Neural progenitor cell (in vitro differentiated cells): ENCODE data around the gene FYN. TPM values are rescaled to one million over a fixed set of nuclear protein-coding genes. Genes with fewer than 3 reads are reported as not detected.

ENCODE experiments used
- DNase-seq: peaks from one replicate; pipeline ENCODE4 v3.0.0-alpha.2; 2016; ENCODE audit warnings: low spot score
- H2AFZ ChIP-seq: fragments of 200-600 bp; sonication (generic); replicated peaks from 2 replicates; pipeline ENCODE4 v1.6.1; 2016; ENCODE audit warnings: antibody characterized with exemption
- H3F3A ChIP-seq: fragments of 200-600 bp; sonication (generic); 2 replicates; pipeline ENCODE4 v1.6.1; 2016; ENCODE audit warnings: antibody characterized with exemption, low read depth
- H3K27ac ChIP-seq: fragments of 200-600 bp; sonication (generic); 2 replicates; pipeline ENCODE4 v1.5.1; 2016; ENCODE audit warnings: mild to moderate bottlenecking
- H3K27me3 ChIP-seq: fragments of 200-600 bp; sonication (generic); 2 replicates; pipeline ENCODE4 v1.6.1; 2016; ENCODE audit warnings: mild to moderate bottlenecking, moderate library complexity
- H3K36me3 ChIP-seq: fragments of 200-600 bp; sonication (generic); 2 replicates; pipeline ENCODE4 v1.5.1; 2016
- H3K4me1 ChIP-seq: fragments of 200-600 bp; sonication (generic); 2 replicates; pipeline ENCODE4 v1.6.1; 2016; ENCODE audit warnings: mixed run types
- H3K4me2 ChIP-seq: fragments of 200-600 bp; sonication (generic); 2 replicates; pipeline ENCODE4 v1.6.1; 2016
- H3K4me3 ChIP-seq: fragments of 200-600 bp; sonication (generic); 2 replicates; pipeline ENCODE4 v1.5.1; 2016
- H3K79me2 ChIP-seq: fragments of 200-600 bp; sonication (generic); 2 replicates; pipeline ENCODE4 v1.6.1; 2016; ENCODE audit warnings: low read depth
- H3K9ac ChIP-seq: fragments of 200-600 bp; sonication (generic); 2 replicates; pipeline ENCODE4 v1.6.1; 2016
- H3K9me3 ChIP-seq: fragments of 200-600 bp; sonication (generic); 2 replicates; pipeline ENCODE4 v1.5.1; 2016; ENCODE audit warnings: low read depth
- H4K20me1 ChIP-seq: fragments of 200-600 bp; sonication (generic); 2 replicates; pipeline ENCODE4 v1.6.1; 2016; ENCODE audit warnings: low read depth
- H3K27ac Mint-ChIP-seq: 3 replicates; pipeline ENCODE4 v1.8.0; 2021; ENCODE audit warnings: mixed read lengths
- H3K27me3 Mint-ChIP-seq: 2 replicates; pipeline ENCODE4 v1.8.0; 2022; ENCODE audit warnings: low read depth, mild to moderate bottlenecking, inconsistent platforms, moderate library complexity, mixed read lengths; ENCODE audit not compliant: insufficient read depth
- H3K36me3 Mint-ChIP-seq: 3 replicates; pipeline ENCODE4 v1.8.0; 2021; ENCODE audit warnings: mixed read lengths
- H3K4me1 Mint-ChIP-seq: 3 replicates; pipeline ENCODE4 v1.8.0; 2021; ENCODE audit warnings: mixed read lengths
- H3K4me3 Mint-ChIP-seq: 3 replicates; pipeline ENCODE4 v1.8.0; 2021; ENCODE audit warnings: mild to moderate bottlenecking, moderate library complexity, mixed read lengths
- H3K9me3 Mint-ChIP-seq: 3 replicates; pipeline ENCODE4 v1.8.0; 2020; ENCODE audit warnings: mixed read lengths
- EZH2 ChIP-seq: fragments of 200-600 bp; sonication (generic); IDR thresholded peaks from 2 replicates; pipeline ENCODE4 v1.6.1; 2017; ENCODE audit warnings: antibody characterized with exemption, mild to moderate bottlenecking, moderate library complexity
- EZH2phosphoT487 ChIP-seq: fragments of 200-600 bp; sonication (generic); IDR thresholded peaks from 2 replicates; pipeline ENCODE4 v1.6.1; 2017; ENCODE audit warnings: antibody characterized with exemption
- total RNA-seq: library from RNA; depleted of rRNA; stranded (reverse); fragments of >200 nt; gene quantifications from 2 replicates; pipeline ENCODE4 v1.2.3, GENCODE V29; 2015; ENCODE audit warnings: low replicate concordance
- TF ChIP-seq, protein P1 (sequence below): fragments of 200-600 bp; sonication (generic); IDR thresholded peaks from 2 replicates; pipeline ENCODE4 v1.5.1; 2017; ENCODE audit warnings: antibody characterized with exemption, mild to moderate bottlenecking

The FYN gene
- total RNA-seq, 1 donor from 2014 or later: 167 TPM

DNA sequence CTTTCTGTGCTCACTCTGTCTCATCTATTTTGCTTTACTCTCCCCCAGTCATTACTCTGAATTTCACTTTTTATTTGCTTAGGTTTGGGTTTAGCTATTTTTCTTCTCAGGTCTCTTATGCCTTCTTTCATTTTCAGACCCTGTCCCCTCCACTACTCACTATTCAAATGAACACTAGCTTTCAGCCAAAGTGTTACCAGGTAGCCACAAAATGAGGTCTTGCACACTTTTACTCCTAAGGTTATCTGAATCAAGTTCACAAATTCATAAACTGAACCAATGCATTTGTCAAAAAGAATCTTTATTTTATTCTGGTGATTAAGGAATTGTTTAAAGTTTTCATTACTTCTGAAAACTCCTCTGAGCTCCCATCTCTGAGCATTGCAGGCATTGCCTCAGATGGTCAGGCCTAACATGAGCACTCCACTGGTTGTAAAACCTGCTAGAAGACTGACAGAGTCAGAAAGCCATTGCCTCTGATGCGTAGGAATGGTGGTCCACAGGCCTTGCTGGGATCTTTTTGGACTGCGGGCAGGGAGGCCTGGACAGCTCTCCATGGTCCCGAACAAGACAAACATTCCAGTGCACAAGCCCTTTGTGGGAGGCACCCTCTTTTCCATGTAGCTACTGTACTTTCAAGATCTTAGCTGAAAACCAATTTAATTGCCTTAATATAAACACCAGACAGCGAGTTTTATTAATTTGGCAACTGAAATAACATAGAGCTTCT, 48.5 kb downstream of the FYN start:
- Mint-ChIP-seq H3K27ac (no peak overlapping the region), H3K36me3 (peaks cover 18% of the 10 kb centered on the region), H3K9me3 (peaks cover 7% of the 10 kb centered on the region), H3K4me1 (peaks cover 7% of the 10 kb centered on the region), H3K27me3 (no peaks in the 10 kb centered on the region), H3K4me3 (no peak overlapping the region)
- peaks cover 15% of the 10 kb centered on the region for H3K79me2 ChIP-seq
- no peak overlapping the region for H3K27ac ChIP-seq
- no peaks in the 10 kb centered on the region for H3K4me1 ChIP-seq
- H3K9me3 ChIP-seq: no peaks in the 10 kb centered on the region
- TF ChIP-seq, protein P1, sequence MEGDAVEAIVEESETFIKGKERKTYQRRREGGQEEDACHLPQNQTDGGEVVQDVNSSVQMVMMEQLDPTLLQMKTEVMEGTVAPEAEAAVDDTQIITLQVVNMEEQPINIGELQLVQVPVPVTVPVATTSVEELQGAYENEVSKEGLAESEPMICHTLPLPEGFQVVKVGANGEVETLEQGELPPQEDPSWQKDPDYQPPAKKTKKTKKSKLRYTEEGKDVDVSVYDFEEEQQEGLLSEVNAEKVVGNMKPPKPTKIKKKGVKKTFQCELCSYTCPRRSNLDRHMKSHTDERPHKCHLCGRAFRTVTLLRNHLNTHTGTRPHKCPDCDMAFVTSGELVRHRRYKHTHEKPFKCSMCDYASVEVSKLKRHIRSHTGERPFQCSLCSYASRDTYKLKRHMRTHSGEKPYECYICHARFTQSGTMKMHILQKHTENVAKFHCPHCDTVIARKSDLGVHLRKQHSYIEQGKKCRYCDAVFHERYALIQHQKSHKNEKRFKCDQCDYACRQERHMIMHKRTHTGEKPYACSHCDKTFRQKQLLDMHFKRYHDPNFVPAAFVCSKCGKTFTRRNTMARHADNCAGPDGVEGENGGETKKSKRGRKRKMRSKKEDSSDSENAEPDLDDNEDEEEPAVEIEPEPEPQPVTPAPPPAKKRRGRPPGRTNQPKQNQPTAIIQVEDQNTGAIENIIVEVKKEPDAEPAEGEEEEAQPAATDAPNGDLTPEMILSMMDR: no peak
- no peak for TF ChIP-seq EZH2
- TF ChIP-seq EZH2phosphoT487: no peak
- H3K4me2 ChIP-seq: no peak overlapping the region
- H3K9ac ChIP-seq: no peak overlapping the region
- no peaks in the 10 kb centered on the region for H3K36me3 ChIP-seq
- H3K4me3 ChIP-seq: no peak overlapping the region
- H2AFZ ChIP-seq: no peak overlapping the region
- H4K20me1 ChIP-seq: peaks cover 18% of the 10 kb centered on the region
- no peak for DNase-seq
- H3F3A ChIP-seq: no peaks in the 10 kb centered on the region
- H3K27me3 ChIP-seq: no peaks in the 10 kb centered on the region

DNA sequence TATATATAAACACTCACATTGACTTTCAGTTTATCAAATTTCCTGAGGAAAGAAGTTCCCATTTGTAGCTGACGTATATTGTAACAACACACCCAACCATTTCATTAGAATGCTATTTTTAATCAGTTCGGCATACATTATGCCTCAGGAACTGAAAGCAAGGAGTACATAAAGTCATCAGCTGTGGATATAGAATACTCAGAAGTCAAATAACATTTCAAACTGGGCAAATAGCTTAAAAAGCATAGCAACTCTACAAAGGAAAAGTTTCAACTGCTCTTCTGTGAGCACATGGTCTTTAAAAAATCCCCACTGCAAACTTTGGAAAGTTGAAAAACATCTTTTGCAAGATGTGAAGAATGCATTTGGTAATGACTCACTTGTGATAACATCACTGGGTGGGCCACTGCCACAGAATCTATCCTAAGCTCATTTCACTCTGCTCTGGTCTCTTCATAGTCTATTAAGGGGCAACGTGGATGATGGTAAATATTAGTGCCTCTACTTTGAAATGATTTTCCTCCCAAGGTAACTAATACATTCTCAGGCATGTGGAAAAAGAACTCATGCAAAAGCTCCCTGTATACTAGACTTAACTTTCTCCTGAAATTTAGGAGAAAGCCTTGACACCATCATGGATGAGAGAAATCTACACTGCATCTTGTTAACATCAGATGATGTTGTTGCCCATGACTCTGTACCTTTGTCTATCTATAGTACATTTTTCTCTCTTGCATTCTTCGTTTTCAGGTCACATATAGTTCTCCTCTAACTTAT, 49.2 kb downstream of the FYN start:
- H4K20me1 ChIP-seq: peaks cover 18% of the 10 kb centered on the region
- H3K27ac ChIP-seq: no peak overlapping the region
- no peak overlapping the region for H3K4me3 Mint-ChIP-seq
- H3K9ac ChIP-seq: no peak overlapping the region
- no peak overlapping the region for H2AFZ ChIP-seq
- peaks cover 8% of the 10 kb centered on the region for H3K9me3 Mint-ChIP-seq
- H3K4me3 ChIP-seq: no peak overlapping the region
- H3F3A ChIP-seq: no peaks in the 10 kb centered on the region
- peaks cover 14% of the 10 kb centered on the region for H3K79me2 ChIP-seq
- no peaks in the 10 kb centered on the region for H3K27me3 ChIP-seq
- no peak overlapping the region for H3K27ac Mint-ChIP-seq
- H3K36me3 Mint-ChIP-seq: peaks cover 21% of the 10 kb centered on the region
- H3K36me3 ChIP-seq: no peaks in the 10 kb centered on the region
- no peaks in the 10 kb centered on the region for H3K9me3 ChIP-seq
- DNase-seq: no peak
- no peak overlapping the region for H3K4me2 ChIP-seq
- no peaks in the 10 kb centered on the region for H3K27me3 Mint-ChIP-seq
- no peak for TF ChIP-seq EZH2
- TF ChIP-seq EZH2phosphoT487: no peak
- no peaks in the 10 kb centered on the region for H3K4me1 ChIP-seq
- peaks cover 8% of the 10 kb centered on the region for H3K4me1 Mint-ChIP-seq

DNA sequence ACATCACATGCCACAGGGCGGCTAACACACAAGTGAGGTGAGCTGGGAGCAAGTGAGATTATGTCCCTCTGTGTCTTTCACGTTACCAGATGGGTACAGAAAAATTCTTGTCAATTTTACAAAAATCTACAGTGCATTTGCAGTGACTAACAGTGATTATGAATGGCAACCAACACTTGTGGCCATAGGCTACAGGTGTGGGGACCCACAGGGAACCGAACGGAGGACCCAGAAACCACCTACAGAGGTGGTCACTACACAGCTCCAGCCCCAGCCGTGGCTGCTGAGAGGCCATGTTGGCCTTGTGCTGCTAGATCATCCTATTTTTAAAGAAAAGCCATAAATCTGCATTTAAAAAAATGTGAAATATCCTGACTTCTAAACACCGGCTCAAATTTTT, 50.2 kb downstream of the FYN start:
- Mint-ChIP-seq H3K4me1 (peaks cover 9% of the 10 kb centered on the region), H3K4me3 (no peak overlapping the region), H3K27ac (no peak overlapping the region), H3K27me3 (no peaks in the 10 kb centered on the region), H3K36me3 (peaks cover 19% of the 10 kb centered on the region), H3K9me3 (peaks cover 8% of the 10 kb centered on the region)
- no peak for DNase-seq
- TF ChIP-seq EZH2phosphoT487 (no peak), EZH2 (no peak)
- TF ChIP-seq, protein P1: no peak
- no peaks in the 10 kb centered on the region for H3K4me1 ChIP-seq
- H3K27ac ChIP-seq: no peak overlapping the region
- no peak overlapping the region for H3K9ac ChIP-seq
- no peaks in the 10 kb centered on the region for H3K36me3 ChIP-seq
- H3K79me2 ChIP-seq: peaks cover 12% of the 10 kb centered on the region
- H3K9me3 ChIP-seq: no peaks in the 10 kb centered on the region
- no peaks in the 10 kb centered on the region for H3F3A ChIP-seq
- H3K4me3 ChIP-seq: no peak overlapping the region
- no peak overlapping the region for H2AFZ ChIP-seq
- H4K20me1 ChIP-seq: peaks cover 16% of the 10 kb centered on the region
- no peak overlapping the region for H3K4me2 ChIP-seq
- H3K27me3 ChIP-seq: no peaks in the 10 kb centered on the region

GRCh38 chr6:111819458-111819857, 53.8 kb downstream of the FYN start:
- H3F3A ChIP-seq: no peaks in the 10 kb centered on the region
- no peak overlapping the region for H3K9ac ChIP-seq

More at GRCh38 chr6:111819458-111819857, 53.8 kb downstream of the FYN start:
- H3K9me3 Mint-ChIP-seq: peaks cover 8% of the 10 kb centered on the region
- Histone ChIP-seq H3K4me3 (no peak overlapping the region), H3K27ac (no peak overlapping the region), H4K20me1 (peaks cover 8% of the 10 kb centered on the region), H3K9me3 (no peaks in the 10 kb centered on the region), H3K36me3 (no peaks in the 10 kb centered on the region), H2AFZ (no peak overlapping the region), H3K4me2 (no peak overlapping the region), H3K27me3 (no peaks in the 10 kb centered on the region), H3K79me2 (peaks cover 22% of the 10 kb centered on the region), H3K4me1 (no peaks in the 10 kb centered on the region)
- no peak overlapping the region for H3K4me3 Mint-ChIP-seq
- no peak overlapping the region for H3K27ac Mint-ChIP-seq
- H3K36me3 Mint-ChIP-seq: peaks cover 19% of the 10 kb centered on the region
- no peak for DNase-seq
- no peaks in the 10 kb centered on the region for H3K27me3 Mint-ChIP-seq
- TF ChIP-seq EZH2phosphoT487: no peak
- TF ChIP-seq, protein P1: no peak
- no peak for TF ChIP-seq EZH2
- peaks cover 9% of the 10 kb centered on the region for H3K4me1 Mint-ChIP-seq
